ENCODE results near the gene USP40. TPM values are rescaled to one million over a fixed set of nuclear protein-coding genes. Genes with fewer than 3 reads are reported as not detected.

USP40 gene
- total and polyA plus RNA-seq, 2 of the 8 experiments (the other 6 are each of a cell fraction or from before 2014, with no cell fraction given): 12.0 to 15.7 TPM

DNA sequence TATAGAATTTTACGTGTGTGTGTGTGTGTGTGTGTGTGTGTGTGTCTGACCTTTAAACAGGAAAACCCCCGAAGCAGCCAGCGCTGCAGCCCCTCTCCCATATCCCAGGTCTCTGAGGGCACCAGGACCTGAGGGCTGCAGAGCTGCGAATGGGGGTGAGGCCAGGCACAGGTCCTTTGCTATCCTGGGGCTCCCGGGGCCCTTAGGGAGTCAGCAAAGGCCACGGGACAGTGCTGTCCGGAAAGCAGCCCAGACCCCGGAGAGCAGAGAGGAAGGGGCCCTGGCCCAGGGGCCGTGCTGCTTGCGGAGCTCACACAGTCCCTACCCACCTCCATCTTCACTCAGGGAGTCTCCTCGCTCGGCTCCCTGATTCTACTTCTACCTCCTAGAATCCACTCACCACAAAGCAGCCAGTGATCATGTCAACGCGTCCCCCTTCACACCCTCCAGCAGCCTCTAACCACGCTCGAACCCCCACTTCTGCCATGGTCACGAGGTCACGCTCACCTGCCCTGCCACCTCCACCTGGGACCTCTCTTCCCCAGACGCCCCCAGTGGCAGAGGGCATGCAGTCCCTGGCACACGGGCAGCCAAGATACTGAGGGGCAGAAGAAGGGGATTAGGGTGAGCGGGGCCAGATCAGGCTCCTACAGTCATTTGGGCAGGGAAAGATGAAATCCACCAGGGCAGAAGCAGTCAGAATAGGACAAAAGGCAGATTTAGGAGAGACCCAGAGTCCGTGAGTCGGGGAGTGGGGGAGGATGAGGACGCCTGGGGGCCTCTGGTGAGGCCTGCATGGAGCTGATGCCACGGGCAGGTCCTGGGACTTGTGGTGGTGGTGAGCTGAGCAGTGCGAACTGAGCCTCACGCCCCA lies 86.7 kb downstream of the USP40 start:
- FAIRE-seq: no peak

More for the DNA sequence above, 86.7 kb downstream of the USP40 start:
- Histone ChIP-seq H3K36me3 (ENCODE audit: control insufficient read depth in 2 of 4, insufficient read depth in 4 of 4, low read length in 3 of 4) (peaks cover 0 to 16% (median 3%) of the 10 kb centered on the region in 4 experiments; a peak in 4 of 8 replicates), H3K56ac (replicated peaks; ENCODE audit: insufficient read length, low read depth, low read length) (no peak overlapping the region), H2BK5ac (ENCODE audit: low read depth, low read length) (no peak overlapping the region; the same call in 1 of the 2 replicates), H3K4me3 (ENCODE audit: extremely low read depth in 1 of 4, insufficient read depth in 2 of 4, low read depth in 3 of 4, low read length in 4 of 4) (no peak overlapping the region), H3K18ac (ENCODE audit: extremely low read depth, low read length) (no peak overlapping the region), H2BK12ac (ENCODE audit: low read depth, low read length) (no peak overlapping the region), H3K79me1 (ENCODE audit: low read depth, low read length) (no peaks in the 10 kb centered on the region), H2BK120ac (replicated peaks; ENCODE audit: low read depth, low read length) (no peak overlapping the region), H4K91ac (replicated peaks; ENCODE audit: insufficient read length, low read length) (no peak overlapping the region), H3K27ac (ENCODE audit: low read depth, low read length) (no peak overlapping the region), H2AK5ac (ENCODE audit: low read depth, low read length) (no peak overlapping the region), H4K8ac (ENCODE audit: extremely low read depth, insufficient read depth, low read length) (no peak overlapping the region), H2AFZ (ENCODE audit: low read length) (no peak overlapping the region), H2BK15ac (ENCODE audit: low read length) (no peak overlapping the region), H3K14ac (ENCODE audit: insufficient read length) (no peak overlapping the region), H3K27me3 (replicated peaks in 1 of 4; ENCODE audit: control insufficient read depth in 3 of 4, extremely low read depth in 1 of 4, insufficient read depth in 3 of 4, low read length in 3 of 4) (no peaks in the 10 kb centered on the region), H3K4me2 (ENCODE audit: insufficient read depth in 1 of 2, low read depth in 2 of 2, low read length in 2 of 2) (no peak overlapping the region), H3K4ac (replicated peaks; ENCODE audit: insufficient read length, low read depth, low read length) (no peak overlapping the region), H3K23me2 (ENCODE audit: low read depth, low read length) (no peaks in the 10 kb centered on the region), H3K9me3 (ENCODE audit: insufficient read depth in 2 of 2, low read depth in 1 of 2, low read length in 1 of 2) (peaks cover 3 to 7% of the 10 kb centered on the region in 2 experiments), H3K9ac (replicated peaks in 1 of 4; ENCODE audit: extremely low read depth in 1 of 4, low read depth in 3 of 4, low read length in 3 of 4) (no peak overlapping the region), H4K5ac (ENCODE audit: insufficient read length, low read depth, low read length) (no peak overlapping the region), H3K4me1 (replicated peaks in 1 of 4; ENCODE audit: control insufficient read depth in 3 of 4, insufficient read depth in 4 of 4, low read length in 3 of 4) (no peaks in the 10 kb centered on the region), H4K20me1 (replicated peaks in 1 of 2; ENCODE audit: control insufficient read depth in 1 of 2, insufficient read depth in 2 of 2, low read length in 2 of 2) (peaks cover 0 to 3% of the 10 kb centered on the region in 2 experiments), H3K79me2 (ENCODE audit: control insufficient read depth in 1 of 2, insufficient read depth in 2 of 2, low read length in 2 of 2) (no peaks in the 10 kb centered on the region), H2BK20ac (ENCODE audit: low read length) (no peak overlapping the region), H3K23ac (ENCODE audit: insufficient read length) (no peak overlapping the region)
- ChIA-PET POLR2A (ENCODE audit: partially characterized antibody) (no interaction called here), CTCF (ENCODE audit: partially characterized antibody) (interaction anchor here (0.6 to 1.6 kb wide), 5 partner anchors 9 to 352 kb away, joined by 3 to 6 read pairs (median 4); no protein-coding TSS in a partner anchor)
- DNase-seq (ENCODE audit: low read depth in 1 of 2, low spot score in 2 of 2): no peak
- 84% methylated on average over 27 of the region's 27 CpGs; no CpG with 5 or more reads in 1 of the 2 experiments for WGBS, 2 experiments (ENCODE audit: extremely low coverage in 1 of 2, insufficient coverage in 1 of 2, insufficient read length in 1 of 2, insufficient replicate concordance in 2 of 2, low coverage in 1 of 2, low lambda C conversion rate in 2 of 2, missing lambda C conversion rate in 1 of 2)
- TF ChIP-seq MAFK (IDR thresholded peaks at IDR 0.05; ENCODE audit: low read depth, low read length) (no peak), CBX8 (IDR thresholded peaks at IDR 0.05; ENCODE audit: borderline replicate concordance, low read depth, low read length) (no peak), HDAC6 (IDR thresholded peaks at IDR 0.05; ENCODE audit: low read depth, low read length) (no peak), KDM4A (IDR thresholded peaks at IDR 0.05; ENCODE audit: low read depth, low read length, severe bottlenecking) (no peak), CTCF (IDR thresholded peaks at IDR 0.05; ENCODE audit: control extremely low read depth in 1 of 3, insufficient read depth in 1 of 3, low read depth in 1 of 3, low read length in 3 of 3) (peak in 1 of 3 experiments; percentile 31; a peak in 1 of 4 replicates), POLR2A (IDR thresholded peaks at IDR 0.05; ENCODE audit: control extremely low read depth in 1 of 2, low read depth in 2 of 2, low read length in 2 of 2) (no peak)
